Heart left ventricle (tissue), 16 donors: ENCODE results near the gene CPA1. TPM values are rescaled to one million over a fixed set of nuclear protein-coding genes. Genes with fewer than 3 reads are reported as not detected.

Source experiments
- ATAC-seq, 4 donors: fragments of 200-7000 bp; cut with Tn5 transposase; one replicate each; pipeline ENCODE4 v1.9.1; 2020 to 2022; ENCODE audit warnings: moderate library complexity in 4 of 4, mild to moderate bottlenecking in 3 of 4, moderate number of reproducible peaks in 1 of 4
- DNase-seq, 5 donors: peaks; one replicate each; pipeline ENCODE4 v3.0.0-alpha.2; 2020
- H3K27ac ChIP-seq, 12 donors: fragments of 200-600 bp; sonication (generic) in 4 of 12; one replicate each; pipeline versions ENCODE4 v1.5.0 to v1.8.0; 2016 to 2022; ENCODE audit warnings: mild to moderate bottlenecking in 2 of 12
- H3K27me3 ChIP-seq, 9 donors: fragments of 200-600 bp; sonication (generic) in 2 of 9; one replicate each; pipeline versions ENCODE4 v1.5.1 to v1.8.0; 2016 to 2022; ENCODE audit warnings: mild to moderate bottlenecking in 3 of 9
- H3K36me3 ChIP-seq, 9 donors: fragments of 200-600 bp; sonication (generic) in 2 of 9; one replicate each; pipeline versions ENCODE4 v1.5.0 to v1.8.0; 2018 to 2022; ENCODE audit warnings: mild to moderate bottlenecking in 2 of 9
- H3K4me1 ChIP-seq, 12 donors: fragments of 200-600 bp; sonication (generic) in 4 of 12; one replicate each; pipeline versions ENCODE4 v1.5.0 to v1.8.0; 2016 to 2022; ENCODE audit warnings: mild to moderate bottlenecking in 3 of 12
- H3K4me3 ChIP-seq, 12 donors: fragments of 200-600 bp; sonication (generic) in 4 of 12; one replicate each; pipeline versions ENCODE4 v1.5.0 to v1.8.0; 2017 to 2022; ENCODE audit warnings: mild to moderate bottlenecking in 9 of 12, moderate library complexity in 4 of 12
- H3K9me3 ChIP-seq, 12 donors: fragments of 200-600 bp; sonication (generic) in 4 of 12; one replicate each; pipeline versions ENCODE4 v1.5.0 to v1.8.0; 2016 to 2022; ENCODE audit warnings: mild to moderate bottlenecking in 1 of 12
- CTCF ChIP-seq, 12 donors: fragments of 200-600 bp; sonication (generic) in 4 of 12; IDR thresholded peaks; one replicate each; pipeline versions ENCODE4 v1.5.0 to v1.8.0; 2018 to 2022; ENCODE audit warnings: antibody characterized with exemption in 12 of 12, mild to moderate bottlenecking in 5 of 12
- POLR2A ChIP-seq, 2 donors: fragments of 450-650 bp; IDR thresholded peaks; one replicate each; pipeline ENCODE4 v1.6.1; 2017; ENCODE audit warnings: antibody characterized with exemption in 2 of 2, mild to moderate bottlenecking in 2 of 2, moderate library complexity in 2 of 2
- WGBS, 4 donors: extraction: QIAGEN DNeasy Blood & Tissue Kit in 2 of 4; methylation state at CpG; one replicate each; pipeline versions ENCODE4 v1.1.5 to v1.1.7; 2013 to 2018; 5-methylcytosine and 5-hydroxymethylcytosine counted together
- intact Hi-C, 10 donors: fragments of 100-400 bp; cut with DNase I; formaldehyde crosslinking; loops; one replicate each; pipeline versions ENCODE4 v1.11.1 to v1.14.2; 2022
- long read RNA-seq, 3 donors: library from polyadenylated mRNA; unstranded; transcript quantifications; one replicate each; pipeline ENCODE4 v2.0.0, GENCODE V29; 2020 to 2021
- polyA plus RNA-seq, 2 donors: library from polyadenylated mRNA; stranded (reverse); fragments of 200-250 nt; gene quantifications; one replicate each; pipeline ENCODE4 v1.2.3, GENCODE V29; 2013
- total RNA-seq, 9 donors: library from RNA; depleted of rRNA in 2 of 9; stranded (reverse); fragments of >200 nt in 2 of 9; fragmentation: NEBNext Ultra II Directional in 3 of 9; extraction: Animal tissue kit (Norgen Biotek cat#: 25700) in 3 of 9; gene quantifications; one replicate each; pipeline versions ENCODE4 v1.1.0 to v1.2.4, GENCODE V29; 2016 to 2023
- donor health status: ischemic (EF 13 %, LVEDD 7.1; RV severe dilation, severe dysfunction).
- donor health status: healthy with polysubstance abuse.
- donor health status: DM: no; HTN: yes; CAD: no.
- donor health status: DM: no; HTN: no; CAD: no.
- donor health status: ischemic (EF 25% LVEDD 6.9; RV normal size, moderate dysfunction).
- donor health status: ischemic (EF 25% LVEDD 5.7; RV mildly dilated, moderate dysfunction).
- donor health status: healthy.
- donor health status: DM: yes; HTN: yes; CAD: no.
- donor health status: ischemic (EF 35%, LVEDD 5.7; RV mildly dilated, moderate dysfunction).
- donor health status: nonischemic (EF 11% LVEDD 7.7; RV severe dilation, severe dysfunction).
- donor health status: DM: yes; HTN: yes; CAD: no.
- donor health status: PGD.
- donor health status: ischemic (EF 29% LVEDD 5.4; RV normal size, mild dysfunction).
- donor health status: nonischemic (EF 23%, LVEDD 6.1; RV moderate dilation, normal function).

CPA1 gene
- total RNA-seq, result 1 to 10 TPM in 5 of 9 donors, not detected in 4; 1.3 to 3.8 (median 3.1) TPM
- under 1 TPM in 1 of 2 donors, not detected in 1; 0.29 TPM for polyA plus RNA-seq
- long read RNA-seq, donor 1, result 0 reads
- long read RNA-seq, donor 2, result 0 reads
- long read RNA-seq, donor 3, result 0 reads

GRCh38 chr7:130379921-130380860 lies at the start of gene CPA1:
Gene CPA1, plus strand, starts transcription at chr7:130380494. Its CDS starts 27 bp downstream, at chr7:130380521.
- intact Hi-C loops, result loop anchor here in 1 of 10 donors (10.0 kb wide), 1 partner anchor 55 kb away; no protein-coding TSS in a partner anchor
- DNase-seq (no peak), ATAC-seq (peak in 2 of 4 donors; percentile 14 to 39)
- Histone ChIP-seq H3K4me1 (peaks cover 0 to 11% (median 0%) of the 10 kb centered on the region in 12 donors), H3K36me3 (no peaks in the 10 kb centered on the region), H3K27me3 (no peaks in the 10 kb centered on the region), H3K4me3 (no peak within 1 kb of the TSS), H3K27ac (no peak within 1 kb of the TSS), H3K9me3 (peaks cover 0 to 7% (median 0%) of the 10 kb centered on the region in 12 donors)
- WGBS, 4 donors, result 42 to 47% (median 45%) methylated on average over 14 to 20 of the region's 20 CpGs
- TF ChIP-seq CTCF (IDR thresholded peaks at IDR 0.05), result no peak
- no peak for TF ChIP-seq POLR2A (IDR thresholded peaks at IDR 0.05)

GRCh38 chr7:130332259-130333053 lies 47.8 kb upstream of the CPA1 start:
- no peak for ATAC-seq
- Histone ChIP-seq H3K27ac (no peak overlapping the region), H3K4me1 (peaks cover 0 to 5% (median 0%) of the 10 kb centered on the region in 12 donors), H3K4me3 (no peak overlapping the region), H3K36me3 (no peaks in the 10 kb centered on the region), H3K27me3 (no peaks in the 10 kb centered on the region), H3K9me3 (no peaks in the 10 kb centered on the region)
- intact Hi-C loops, result no loop called here
- TF ChIP-seq CTCF (IDR thresholded peaks at IDR 0.05) (no peak), POLR2A (IDR thresholded peaks at IDR 0.05) (no peak)
- DNase-seq, result no peak
- 92 to 95% (median 94%) methylated on average over 4 of the region's 4 CpGs for WGBS, 4 donors

GRCh38 chr7:130333832-130334231 lies 46.5 kb upstream of the CPA1 start:
- H3K9me3 ChIP-seq, result no peaks in the 10 kb centered on the region
- H3K4me1 ChIP-seq, result peaks cover 0 to 5% (median 0%) of the 10 kb centered on the region in 12 donors
- TF ChIP-seq CTCF (IDR thresholded peaks at IDR 0.05) (no peak), POLR2A (IDR thresholded peaks at IDR 0.05) (no peak)
- DNase-seq, result no peak
- WGBS, 4 donors, result 70 to 81% (median 78%) methylated on average over 2 of the region's 2 CpGs
- no peak overlapping the region for H3K4me3 ChIP-seq
- H3K27ac ChIP-seq, result no peak overlapping the region
- ATAC-seq, result no peak
- H3K36me3 ChIP-seq, result no peaks in the 10 kb centered on the region
- intact Hi-C loops, result no loop called here
- H3K27me3 ChIP-seq, result no peaks in the 10 kb centered on the region
